ENCODE data around the gene DNASE1L1. TPM values are rescaled to one million over a fixed set of nuclear protein-coding genes. Genes with fewer than 3 reads are reported as not detected.

DNASE1L1 gene
- polyA plus RNA-seq, 1 of the 3 experiments (the other 2 are of a cell fraction), result 18.2 TPM

GRCh38 chrX:154441984-154442707 lies 33.1 kb upstream of the DNASE1L1 start:
- Histone ChIP-seq H3K27me3 (ENCODE audit: insufficient read depth) (no peaks in the 10 kb centered on the region; the same call in 1 of the 2 replicates), H3K4me2 (no peak overlapping the region), H4K20me1 (ENCODE audit: insufficient read depth) (peaks cover 33% of the 10 kb centered on the region; the same call in 1 of the 2 replicates), H3K9ac (no peak overlapping the region), H3K79me2 (ENCODE audit: insufficient read depth) (peaks cover 55% of the 10 kb centered on the region), H3K36me3 (replicated peaks in 1 of 2; ENCODE audit: control insufficient read depth in 1 of 2, insufficient read depth in 2 of 2, low read length in 1 of 2) (peaks cover 0 to 20% of the 10 kb centered on the region in 2 experiments), H3K9me2 (no peaks in the 10 kb centered on the region), H3F3A (replicated peaks; ENCODE audit: insufficient read depth) (peaks cover 4% of the 10 kb centered on the region), H3K4me3 (ENCODE audit: low read depth in 2 of 2, low read length in 1 of 2) (no peak overlapping the region; a peak in 1 of 4 replicates), H3K4me1 (ENCODE audit: control insufficient read depth in 1 of 2, insufficient read depth in 2 of 2, low read depth in 1 of 2, low read length in 1 of 2) (peaks cover 0 to 25% of the 10 kb centered on the region in 2 experiments; a peak in 1 of 4 replicates), H3K9me3 (no peaks in the 10 kb centered on the region), H3K27ac (ENCODE audit: low read depth in 2 of 2, low read length in 1 of 2) (no peak overlapping the region; a peak in 1 of 4 replicates), H2AFZ (ENCODE audit: low read depth) (no peak overlapping the region)
- DNase-seq, result no peak
- no peak for TF ChIP-seq IRF3 (IDR thresholded peaks at IDR 0.05; ENCODE audit: low read depth, low read length)
- TF ChIP-seq TAF1 (IDR thresholded peaks at IDR 0.05; ENCODE audit: borderline replicate concordance, low read depth, low read length), result no peak
- no peak for TF ChIP-seq MAX (IDR thresholded peaks at IDR 0.05; ENCODE audit: low read depth)
- TF ChIP-seq RFX5 (IDR thresholded peaks at IDR 0.05; ENCODE audit: low read length), result no peak
- no peak for TF ChIP-seq MXI1 (IDR thresholded peaks at IDR 0.05; ENCODE audit: low read depth, low read length)
- TF ChIP-seq GABPA (IDR thresholded peaks at IDR 0.05; ENCODE audit: low read depth), result no peak
- no peak for TF ChIP-seq RAD21 (IDR thresholded peaks at IDR 0.05; ENCODE audit: low read length)
- POLR2A ChIA-PET, result interaction anchor here (0.8 kb wide), 1 partner anchor 17 kb away, joined by 3 read pairs; no protein-coding TSS in a partner anchor
- CTCF ChIA-PET, result interaction anchor here (1.3 to 1.6 kb wide), 2 partner anchors 11 to 85 kb away, joined by 4 to 5 read pairs; no protein-coding TSS in a partner anchor
- WGBS (ENCODE audit: low lambda C conversion rate), result 45% methylated on average over 7 of the region's 21 CpGs

- H3K9ac ChIP-seq, result no peak overlapping the region
- ChIA-PET CTCF (interaction anchor here (1.3 to 1.6 kb wide), 2 partner anchors 11 to 86 kb away, joined by 4 to 5 read pairs; no protein-coding TSS in a partner anchor), POLR2A (interaction anchor here (0.8 kb wide), 1 partner anchor 18 kb away, joined by 3 read pairs; no protein-coding TSS in a partner anchor)
- peaks cover 0 to 25% of the 10 kb centered on the region in 2 experiments; a peak in 1 of 4 replicates for H3K4me1 ChIP-seq (ENCODE audit: control insufficient read depth in 1 of 2, insufficient read depth in 2 of 2, low read depth in 1 of 2, low read length in 1 of 2)
- no peak overlapping the region for H2AFZ ChIP-seq (ENCODE audit: low read depth)
- no peak overlapping the region; a peak in 1 of 4 replicates for H3K27ac ChIP-seq (ENCODE audit: low read depth in 2 of 2, low read length in 1 of 2)
- TF ChIP-seq RAD21 (IDR thresholded peaks at IDR 0.05; ENCODE audit: low read length) (no peak), YY1 (IDR thresholded peaks at IDR 0.05; ENCODE audit: low read depth) (no peak), RFX5 (IDR thresholded peaks at IDR 0.05; ENCODE audit: low read length) (no peak), FOXJ3 (CRISPR knock-in tag; IDR thresholded peaks at IDR 0.05) (no peak), NFIC (IDR thresholded peaks at IDR 0.05; ENCODE audit: borderline replicate concordance) (no peak), RCOR1 (IDR thresholded peaks at IDR 0.05; ENCODE audit: low read length) (no peak), TCF12 (IDR thresholded peaks at IDR 0.05) (no peak), ELF1 (IDR thresholded peaks at IDR 0.05) (no peak), CHD2 (IDR thresholded peaks at IDR 0.05; ENCODE audit: low read length, partially characterized antibody) (no peak), FOSL2 (IDR thresholded peaks at IDR 0.05; ENCODE audit: borderline replicate concordance, low read depth) (no peak), JUND (IDR thresholded peaks at IDR 0.05) (no peak), MAX (IDR thresholded peaks at IDR 0.05; ENCODE audit: low read depth) (no peak)
- TF ChIP-seq, protein P1, sequence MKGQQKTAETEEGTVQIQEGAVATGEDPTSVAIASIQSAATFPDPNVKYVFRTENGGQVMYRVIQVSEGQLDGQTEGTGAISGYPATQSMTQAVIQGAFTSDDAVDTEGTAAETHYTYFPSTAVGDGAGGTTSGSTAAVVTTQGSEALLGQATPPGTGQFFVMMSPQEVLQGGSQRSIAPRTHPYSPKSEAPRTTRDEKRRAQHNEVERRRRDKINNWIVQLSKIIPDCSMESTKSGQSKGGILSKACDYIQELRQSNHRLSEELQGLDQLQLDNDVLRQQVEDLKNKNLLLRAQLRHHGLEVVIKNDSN (IDR thresholded peaks at IDR 0.05; ENCODE audit: borderline replicate concordance, low read depth), result no peak
- TF ChIP-seq, protein P2, sequence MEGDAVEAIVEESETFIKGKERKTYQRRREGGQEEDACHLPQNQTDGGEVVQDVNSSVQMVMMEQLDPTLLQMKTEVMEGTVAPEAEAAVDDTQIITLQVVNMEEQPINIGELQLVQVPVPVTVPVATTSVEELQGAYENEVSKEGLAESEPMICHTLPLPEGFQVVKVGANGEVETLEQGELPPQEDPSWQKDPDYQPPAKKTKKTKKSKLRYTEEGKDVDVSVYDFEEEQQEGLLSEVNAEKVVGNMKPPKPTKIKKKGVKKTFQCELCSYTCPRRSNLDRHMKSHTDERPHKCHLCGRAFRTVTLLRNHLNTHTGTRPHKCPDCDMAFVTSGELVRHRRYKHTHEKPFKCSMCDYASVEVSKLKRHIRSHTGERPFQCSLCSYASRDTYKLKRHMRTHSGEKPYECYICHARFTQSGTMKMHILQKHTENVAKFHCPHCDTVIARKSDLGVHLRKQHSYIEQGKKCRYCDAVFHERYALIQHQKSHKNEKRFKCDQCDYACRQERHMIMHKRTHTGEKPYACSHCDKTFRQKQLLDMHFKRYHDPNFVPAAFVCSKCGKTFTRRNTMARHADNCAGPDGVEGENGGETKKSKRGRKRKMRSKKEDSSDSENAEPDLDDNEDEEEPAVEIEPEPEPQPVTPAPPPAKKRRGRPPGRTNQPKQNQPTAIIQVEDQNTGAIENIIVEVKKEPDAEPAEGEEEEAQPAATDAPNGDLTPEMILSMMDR (IDR thresholded peaks at IDR 0.05), result no peak
- no peaks in the 10 kb centered on the region for H3K9me3 ChIP-seq
- peaks cover 4% of the 10 kb centered on the region for H3F3A ChIP-seq (replicated peaks; ENCODE audit: insufficient read depth)
- H3K79me2 ChIP-seq (ENCODE audit: insufficient read depth), result peaks cover 55% of the 10 kb centered on the region
- H3K4me3 ChIP-seq (ENCODE audit: low read depth in 2 of 2, low read length in 1 of 2), result no peak overlapping the region
- peaks cover 29% of the 10 kb centered on the region; the same call in 1 of the 2 replicates for H4K20me1 ChIP-seq (ENCODE audit: insufficient read depth)
- DNase-seq, result no peak
- H3K27me3 ChIP-seq (ENCODE audit: insufficient read depth), result no peaks in the 10 kb centered on the region; the same call in 1 of the 2 replicates
- H3K36me3 ChIP-seq (replicated peaks in 1 of 2; ENCODE audit: control insufficient read depth in 1 of 2, insufficient read depth in 2 of 2, low read length in 1 of 2), result peaks cover 0 to 20% of the 10 kb centered on the region in 2 experiments
- no peak overlapping the region for H3K4me2 ChIP-seq
- 67% methylated on average over 2 of the region's 11 CpGs for WGBS (ENCODE audit: low lambda C conversion rate)
- H3K9me2 ChIP-seq, result no peaks in the 10 kb centered on the region
Measured at GRCh38 chrX:154441564-154441963, 32.5 kb upstream of the DNASE1L1 start.

Data from SK-N-SH (cell line).